ENCODE data around the gene AP4E1. TPM values are rescaled to one million over a fixed set of nuclear protein-coding genes. Genes with fewer than 3 reads are reported as not detected.

The AP4E1 gene
- 20.6 and 24.4 TPM in 2 replicates for total RNA-seq

DNA sequence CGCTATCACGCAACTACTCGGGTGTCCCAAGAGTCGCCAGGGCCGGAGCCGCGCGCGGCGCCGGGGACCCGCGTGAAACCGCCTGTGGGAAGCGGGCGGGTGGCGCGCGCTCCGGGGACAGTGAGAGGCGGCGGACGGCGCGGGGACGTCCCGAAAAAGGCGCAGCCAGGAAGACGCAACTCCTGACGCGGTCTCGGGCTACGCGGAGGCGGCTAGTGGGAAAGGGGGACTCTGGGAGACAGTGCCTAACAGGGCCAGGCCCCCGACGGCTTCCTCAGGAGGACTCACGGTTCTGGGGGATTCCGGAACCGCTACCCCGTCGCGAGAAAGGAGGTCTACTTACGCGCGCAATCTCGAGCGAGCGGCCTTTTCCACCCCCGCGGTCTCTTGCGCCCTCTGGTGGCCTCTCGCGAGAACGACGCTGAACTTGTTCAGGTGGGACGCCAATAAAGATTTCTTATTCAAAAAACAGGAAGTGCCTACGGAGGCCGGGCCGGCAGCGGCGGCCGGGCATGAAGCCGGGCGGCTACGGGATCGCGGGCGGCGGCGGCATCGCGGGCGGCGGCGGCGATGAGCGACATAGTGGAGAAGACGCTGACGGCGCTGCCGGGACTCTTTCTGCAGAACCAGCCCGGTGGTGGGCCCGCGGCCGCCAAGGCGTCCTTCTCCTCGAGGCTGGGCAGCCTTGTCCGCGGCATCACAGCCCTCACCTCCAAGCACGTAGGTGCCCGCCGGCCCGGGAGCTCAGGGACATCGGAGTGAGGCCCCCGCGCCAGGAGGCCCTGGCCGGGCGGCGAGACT, at the start of gene AP4E1:
AP4E1 (plus strand) TSS at position 475 of the 801 bp plus-strand sequence; CDS start at position 571, 96 bp downstream.

Other genes with a start within 250 kb of the AP4E1 start
- gene TRPM7, start 221.9 kb upstream of the AP4E1 start, total RNA-seq: 131 and 139 TPM in 2 replicates
- gene SPPL2A, start 143.0 kb upstream of the AP4E1 start, total RNA-seq: 142 and 173 TPM in 2 replicates
- 3.0 and 5.9 TPM in 2 replicates for gene TNFAIP8L3, start 186.2 kb downstream of the AP4E1 start, total RNA-seq